GM19023 (cell line): ENCODE measurements around the gene EVPL.

Source experiments
- ATAC-seq: cut with Tn5 transposase; IDR thresholded peaks from one replicate; pipeline ENCODE4 v1.9.1; 2021; ENCODE audit warnings: mild to moderate bottlenecking, moderate library complexity; ENCODE audit not compliant: unreplicated experiment

The EVPL gene

GRCh38 chr17:76019833-76020467 is 7.2 kb downstream of the EVPL start:
- ATAC-seq, result no peak

GRCh38 chr17:76018801-76019200 is 8.3 kb downstream of the EVPL start:
- no peak for ATAC-seq

- no peak for ATAC-seq
Observed at GRCh38 chr17:76018340-76018680, 8.8 kb downstream of the EVPL start.

- no peak for ATAC-seq
Observed at GRCh38 chr17:76017481-76018339, 9.4 kb downstream of the EVPL start.

- no peak for ATAC-seq
Observed at GRCh38 chr17:76014925-76015261, 12.2 kb downstream of the EVPL start.

- peak; percentile 69 for ATAC-seq
Observed at GRCh38 chr17:76014100-76014924, 12.8 kb downstream of the EVPL start.

GRCh38 chr17:76013377-76013932 is 13.7 kb downstream of the EVPL start:
- ATAC-seq, result no peak

- ATAC-seq, result no peak
Observed at GRCh38 chr17:76011951-76012350, 15.2 kb downstream of the EVPL start.

- no peak for ATAC-seq
Observed at GRCh38 chr17:76009969-76010661, 17.0 kb downstream of the EVPL start.

GRCh38 chr17:76009447-76009846 is 17.7 kb downstream of the EVPL start:
- no peak for ATAC-seq

- ATAC-seq, result no peak
Observed at GRCh38 chr17:76008630-76009425, 18.3 kb downstream of the EVPL start.

- no peak for ATAC-seq
Observed at GRCh38 chr17:76008208-76008607, 18.9 kb downstream of the EVPL start.

- no peak for ATAC-seq
Observed at GRCh38 chr17:76007850-76008165, 19.3 kb downstream of the EVPL start.

- ATAC-seq, result no peak
Observed at GRCh38 chr17:76007131-76007849, 19.8 kb downstream of the EVPL start.

GRCh38 chr17:76005263-76006149 is 21.6 kb downstream of the EVPL start:
- ATAC-seq, result no peak

- no peak for ATAC-seq
Observed at GRCh38 chr17:76004750-76005262, 22.3 kb downstream of the EVPL start.

- no peak for ATAC-seq
Observed at GRCh38 chr17:76003915-76004314, 23.2 kb downstream of the EVPL start.

GRCh38 chr17:76002100-76002499 is 25.0 kb downstream of the EVPL start:
- no peak for ATAC-seq
